ENCODE data around the gene IYD. TPM values are rescaled to one million over a fixed set of nuclear protein-coding genes. Genes with fewer than 3 reads are reported as not detected.

The IYD gene, protein sequence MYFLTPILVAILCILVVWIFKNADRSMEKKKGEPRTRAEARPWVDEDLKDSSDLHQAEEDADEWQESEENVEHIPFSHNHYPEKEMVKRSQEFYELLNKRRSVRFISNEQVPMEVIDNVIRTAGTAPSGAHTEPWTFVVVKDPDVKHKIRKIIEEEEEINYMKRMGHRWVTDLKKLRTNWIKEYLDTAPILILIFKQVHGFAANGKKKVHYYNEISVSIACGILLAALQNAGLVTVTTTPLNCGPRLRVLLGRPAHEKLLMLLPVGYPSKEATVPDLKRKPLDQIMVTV
- 0.03 TPM in 1 of 2 replicates, not detected in the other for total RNA-seq (2014; rRNA removed; shearing (Covaris generic); ENCODE audit: low replicate concordance)

DNA sequence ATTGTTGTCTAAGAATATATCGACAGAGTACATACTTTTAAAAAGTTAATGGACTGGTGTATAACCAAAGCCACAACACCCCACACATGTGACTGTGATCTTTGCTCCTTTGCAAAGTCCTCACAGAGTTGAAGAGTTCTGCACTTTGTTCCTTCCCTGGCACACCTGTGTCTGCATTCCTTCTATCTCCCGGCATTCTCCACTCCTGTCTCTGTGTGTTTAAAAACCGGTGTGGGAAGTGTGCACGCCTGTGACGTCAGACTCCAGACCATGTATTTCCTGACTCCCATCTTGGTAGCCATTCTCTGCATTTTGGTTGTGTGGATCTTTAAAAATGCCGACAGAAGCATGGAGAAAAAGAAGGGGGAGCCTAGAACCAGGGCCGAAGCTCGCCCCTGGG lies at the start of gene IYD:
TSS of gene IYD (plus strand) at position 251 of the 400 bp plus-strand sequence. CDS start at position 271, 20 bp downstream.
- Histone ChIP-seq H3K4me3 (no peak within 1 kb of the TSS), H3K27me3 (no peaks in the 10 kb centered on the region), H3K9me3 (no peaks in the 10 kb centered on the region), H3K36me3 (no peaks in the 10 kb centered on the region)
- no peak for DNase-seq

DNA sequence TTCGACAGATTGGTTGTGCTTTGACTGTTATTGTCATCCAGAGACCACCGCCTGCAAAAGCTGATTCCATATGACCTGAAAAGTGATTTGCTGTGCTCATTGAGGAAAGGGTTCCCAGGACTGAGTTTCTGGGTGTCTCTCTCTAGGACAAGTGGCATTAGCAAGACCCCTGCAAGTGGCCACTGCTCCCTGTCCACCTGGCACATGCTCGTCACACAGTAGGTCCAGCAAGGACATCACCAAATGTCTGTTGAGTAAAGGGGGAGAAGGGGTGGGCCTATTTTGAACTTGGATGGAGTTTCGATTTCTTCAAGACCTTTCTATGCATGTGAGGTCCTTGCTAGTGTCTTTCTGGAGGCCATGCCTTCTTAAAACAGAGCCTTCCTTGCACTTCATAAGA lies 48.9 kb upstream of the IYD start:
- no peak for DNase-seq
- no peaks in the 10 kb centered on the region for H3K36me3 ChIP-seq
- H3K4me3 ChIP-seq: no peak overlapping the region
- H3K27me3 ChIP-seq: no peaks in the 10 kb centered on the region
- H3K9me3 ChIP-seq: no peaks in the 10 kb centered on the region

DNA sequence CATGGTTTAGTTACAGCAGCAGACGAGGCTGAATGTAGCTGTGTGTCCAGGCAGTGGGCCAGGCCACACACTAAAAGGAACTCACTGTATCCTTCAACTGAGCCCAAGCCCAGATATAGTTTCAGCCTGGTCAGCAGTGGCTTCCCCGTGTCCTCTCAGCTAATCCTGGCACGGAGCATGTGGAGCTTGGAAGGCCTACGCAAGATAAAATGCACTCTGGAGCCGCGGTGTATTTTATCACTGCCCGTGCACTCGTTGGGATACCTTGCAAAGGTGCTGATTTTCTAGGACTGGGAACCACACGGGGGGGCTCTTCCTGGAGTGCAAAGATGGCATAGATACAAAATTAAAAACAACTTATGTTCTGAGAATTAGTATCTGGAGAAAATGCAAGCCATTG lies 48.4 kb upstream of the IYD start:
- Histone ChIP-seq H3K4me3 (no peak overlapping the region), H3K9me3 (no peaks in the 10 kb centered on the region), H3K27me3 (no peaks in the 10 kb centered on the region), H3K36me3 (no peaks in the 10 kb centered on the region)
- DNase-seq: peak; percentile 13

DNA sequence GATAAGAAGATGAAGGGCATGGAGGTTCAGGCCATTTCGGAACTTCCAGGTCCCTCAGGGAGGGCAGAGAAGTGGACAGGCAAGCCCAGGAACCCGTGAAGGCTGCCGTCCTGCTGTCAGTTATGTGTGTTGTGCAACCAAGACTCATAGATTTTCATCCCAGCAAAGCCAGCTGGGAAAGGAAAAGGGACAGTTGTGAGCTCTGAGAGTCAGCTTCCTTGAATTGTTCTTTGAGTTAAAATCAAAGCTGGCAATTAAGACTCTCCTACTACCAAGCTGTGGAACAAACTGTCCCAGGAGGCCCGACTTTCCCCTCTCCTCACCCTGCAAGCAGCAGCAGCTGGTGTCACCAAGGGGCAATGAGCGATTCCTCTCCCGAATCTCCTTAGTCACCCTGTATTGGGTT lies 46.3 kb upstream of the IYD start:
- Histone ChIP-seq H3K36me3 (no peaks in the 10 kb centered on the region), H3K9me3 (no peaks in the 10 kb centered on the region), H3K27me3 (no peaks in the 10 kb centered on the region), H3K4me3 (no peak overlapping the region)
- no peak for DNase-seq

DNA sequence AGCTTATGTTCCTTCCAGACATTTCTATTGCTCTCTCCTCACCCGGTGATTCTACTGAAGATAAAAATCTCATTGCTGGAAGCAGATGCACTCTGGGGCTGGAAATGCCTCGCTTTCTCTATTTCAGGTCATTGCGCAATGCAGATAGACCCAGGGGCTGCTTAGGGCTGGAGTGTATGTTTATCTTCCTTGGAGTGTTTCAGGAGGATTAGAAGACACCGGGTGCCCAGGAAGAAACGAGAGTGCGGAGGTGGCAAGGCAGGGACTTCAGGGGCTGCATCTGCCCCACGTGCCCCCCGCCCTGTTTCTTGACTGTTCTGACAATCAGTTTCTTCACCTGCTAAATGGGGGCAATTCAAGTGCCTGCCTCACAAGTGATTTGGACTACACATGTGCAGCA lies 45.6 kb upstream of the IYD start:
- no peaks in the 10 kb centered on the region for H3K27me3 ChIP-seq
- no peaks in the 10 kb centered on the region for H3K36me3 ChIP-seq
- DNase-seq: no peak
- no peak overlapping the region for H3K4me3 ChIP-seq
- H3K9me3 ChIP-seq: no peaks in the 10 kb centered on the region

DNA sequence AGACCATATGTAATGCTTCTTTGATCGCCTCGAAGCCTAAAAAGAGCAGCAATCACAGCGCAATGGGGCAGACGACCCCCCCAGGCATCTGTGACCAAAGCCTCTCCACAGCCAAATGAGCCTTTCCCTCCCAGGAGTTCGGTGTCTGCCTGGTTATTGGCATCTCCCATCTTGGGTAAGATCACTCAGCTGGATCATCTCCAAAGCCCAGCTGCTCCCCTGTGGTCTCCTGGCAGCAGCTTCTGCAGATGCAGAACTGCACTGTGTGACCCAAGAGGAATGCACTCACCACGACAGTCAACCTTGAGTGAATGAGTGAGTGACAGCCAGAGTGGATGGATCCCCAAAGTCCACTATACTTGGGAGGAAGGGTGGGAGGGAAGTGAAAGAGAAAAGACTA lies 44.8 kb upstream of the IYD start:
- peak; percentile 72 for DNase-seq
- Histone ChIP-seq H3K9me3 (no peaks in the 10 kb centered on the region), H3K36me3 (no peaks in the 10 kb centered on the region), H3K27me3 (no peaks in the 10 kb centered on the region), H3K4me3 (no peak overlapping the region)

DNA sequence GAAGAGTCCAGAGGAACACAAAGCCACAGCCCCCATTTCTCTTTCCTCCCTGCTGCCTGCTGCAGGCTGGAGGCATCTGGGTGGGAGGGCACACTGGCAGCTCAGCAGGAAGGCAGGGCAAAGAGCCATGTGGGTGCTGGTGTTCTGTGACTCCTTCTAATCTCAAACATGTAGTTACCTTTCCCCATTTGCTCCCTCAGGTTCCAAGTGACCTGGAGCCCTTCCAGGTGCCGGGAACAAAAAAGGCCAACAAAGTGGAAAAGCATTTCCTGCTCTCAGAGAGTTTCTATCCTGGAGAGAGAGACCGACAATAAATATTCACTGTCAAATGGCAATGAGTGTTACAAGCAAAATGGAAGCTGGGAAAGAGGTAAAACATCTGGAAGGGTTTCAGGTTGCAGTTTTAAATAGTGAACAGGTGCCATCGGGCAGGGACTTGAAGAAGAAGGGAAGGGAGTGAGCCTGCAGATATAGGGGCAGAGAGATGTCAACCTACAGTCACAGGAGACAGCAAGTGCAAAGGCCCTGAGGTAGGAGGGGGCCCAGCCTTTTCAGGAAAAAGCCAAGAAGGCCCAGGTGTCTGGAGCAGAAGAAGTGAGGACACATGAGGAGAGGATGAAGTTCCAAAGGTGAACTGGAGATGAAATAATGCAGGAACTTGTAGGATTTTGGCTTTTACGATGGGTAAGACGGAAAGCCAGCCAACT lies 43.6 kb upstream of the IYD start:
- H3K27me3 ChIP-seq: no peaks in the 10 kb centered on the region
- no peak overlapping the region for H3K4me3 ChIP-seq
- peak; percentile 50 for DNase-seq
- no peaks in the 10 kb centered on the region for H3K36me3 ChIP-seq
- H3K9me3 ChIP-seq: no peaks in the 10 kb centered on the region

DNA sequence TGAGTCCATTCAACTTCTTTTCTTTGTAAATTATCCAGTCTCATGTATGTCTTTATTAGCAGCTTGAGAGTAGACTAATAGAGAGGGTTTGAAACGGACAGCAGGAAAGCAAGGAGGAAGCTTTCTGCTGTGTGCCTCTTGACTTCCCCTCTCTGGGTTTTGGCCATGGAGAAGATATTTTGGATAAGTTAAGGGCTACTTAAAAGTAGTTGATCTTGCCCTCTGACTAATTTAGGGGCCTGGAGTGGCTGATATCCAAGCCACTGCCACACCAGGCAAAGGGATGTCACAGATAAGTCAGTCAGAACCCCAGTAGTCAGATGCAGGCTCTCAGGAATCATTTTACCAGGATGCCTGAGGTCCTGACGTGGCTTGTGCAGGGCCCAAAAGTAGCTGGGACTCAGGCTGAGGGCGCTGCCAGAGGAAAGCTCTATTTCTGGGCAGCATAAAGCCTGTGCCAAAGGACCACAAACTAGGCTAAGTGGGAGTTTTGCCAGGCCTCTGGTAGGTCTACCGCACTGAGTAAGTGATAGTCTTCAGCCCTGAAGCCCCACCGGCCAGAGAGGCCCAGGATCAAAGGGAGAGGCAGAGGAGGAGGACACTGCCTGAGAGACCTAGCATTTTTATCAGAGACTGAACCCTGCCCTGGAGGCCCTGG lies 41.6 kb upstream of the IYD start:
- H3K9me3 ChIP-seq: no peaks in the 10 kb centered on the region
- no peaks in the 10 kb centered on the region for H3K27me3 ChIP-seq
- H3K4me3 ChIP-seq: no peak overlapping the region
- DNase-seq: peak; percentile 83
- H3K36me3 ChIP-seq: no peaks in the 10 kb centered on the region

DNA sequence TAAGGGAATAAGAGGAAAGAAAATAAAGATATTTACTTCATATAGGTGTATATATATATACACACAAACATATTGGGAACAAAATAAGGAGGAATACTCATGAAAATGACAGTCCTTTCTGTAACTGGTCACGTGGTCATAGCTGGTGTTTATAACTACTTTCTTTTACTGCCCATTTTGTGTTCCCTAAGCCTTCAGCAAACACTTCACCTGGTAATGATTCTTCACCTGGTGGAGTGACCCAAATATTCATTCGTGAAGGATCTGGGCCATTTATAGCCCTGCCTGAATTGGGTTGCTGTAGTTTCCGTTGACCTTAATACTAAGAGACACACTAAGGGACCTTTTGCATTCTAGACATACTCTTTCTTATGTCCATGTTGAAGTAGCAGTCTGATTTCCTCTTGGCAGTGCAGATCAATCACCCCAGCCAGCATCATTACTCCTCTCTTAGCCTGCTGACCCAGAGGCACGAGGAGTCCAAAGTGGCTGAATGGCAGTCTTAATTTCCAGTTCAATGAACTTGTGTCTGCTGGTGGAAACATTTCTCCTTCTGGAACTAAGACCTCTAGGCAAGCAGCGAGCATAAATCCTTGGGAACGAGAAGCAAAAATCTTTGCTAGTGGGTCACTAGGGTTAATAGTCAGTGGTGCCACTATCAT lies 39.9 kb upstream of the IYD start:
- Histone ChIP-seq H3K9me3 (no peaks in the 10 kb centered on the region), H3K4me3 (no peak overlapping the region), H3K27me3 (no peaks in the 10 kb centered on the region), H3K36me3 (no peaks in the 10 kb centered on the region)
- DNase-seq: no peak

DNA sequence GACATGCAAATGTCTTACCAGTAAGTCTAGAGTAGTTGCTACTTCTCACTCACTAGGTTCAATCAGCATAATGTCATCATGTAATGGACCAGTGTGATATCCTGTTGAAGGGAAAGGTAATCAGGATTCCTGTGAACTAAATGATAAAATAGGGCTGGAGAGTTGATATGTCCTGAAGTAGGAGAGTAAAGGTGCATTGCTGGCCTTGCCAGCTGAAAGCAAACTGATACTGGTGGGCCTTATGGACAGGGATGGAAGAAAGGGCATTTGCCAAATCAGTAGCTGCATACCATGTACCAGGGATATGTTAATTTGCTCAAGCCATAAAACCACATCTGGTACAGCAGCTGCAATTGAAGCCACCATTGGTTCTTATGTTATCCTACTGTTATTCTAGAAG lies 37.5 kb upstream of the IYD start:
- no peak overlapping the region for H3K4me3 ChIP-seq
- H3K27me3 ChIP-seq: no peaks in the 10 kb centered on the region
- DNase-seq: no peak
- H3K9me3 ChIP-seq: no peaks in the 10 kb centered on the region
- no peaks in the 10 kb centered on the region for H3K36me3 ChIP-seq

DNA sequence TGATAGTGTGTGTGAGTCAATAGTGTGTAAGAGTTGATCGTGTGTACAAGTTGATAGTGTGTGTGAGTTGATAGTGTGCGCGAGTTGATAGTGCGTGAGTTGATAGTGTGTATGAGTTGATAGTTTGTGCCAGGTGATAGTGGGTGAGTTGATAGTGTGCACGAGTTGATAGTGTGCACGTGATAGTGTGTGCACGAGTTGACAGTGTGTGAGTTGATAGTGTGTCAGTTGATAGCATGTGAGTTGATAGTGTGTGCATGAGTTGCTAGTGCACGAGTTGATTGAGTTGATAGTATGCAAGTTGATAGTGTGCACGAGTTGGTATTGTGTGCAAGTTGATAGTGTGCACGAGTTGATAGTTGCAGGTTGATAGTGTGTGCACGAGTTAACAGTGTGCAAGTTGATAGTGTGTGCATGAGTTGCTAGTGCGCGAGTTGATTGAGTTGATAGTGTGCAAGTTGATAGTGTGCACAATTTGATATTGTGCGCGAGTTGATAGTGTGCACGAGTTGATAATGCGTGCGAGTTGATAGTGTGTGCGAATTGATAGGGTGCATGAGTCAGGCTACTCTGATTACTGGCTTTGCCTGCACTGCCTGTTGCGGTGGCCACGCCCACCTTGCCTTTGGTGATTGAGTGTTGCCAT lies 35.8 kb upstream of the IYD start:
- Histone ChIP-seq H3K27me3 (no peaks in the 10 kb centered on the region), H3K9me3 (no peaks in the 10 kb centered on the region), H3K36me3 (no peaks in the 10 kb centered on the region), H3K4me3 (no peak overlapping the region)
- no peak for DNase-seq

DNA sequence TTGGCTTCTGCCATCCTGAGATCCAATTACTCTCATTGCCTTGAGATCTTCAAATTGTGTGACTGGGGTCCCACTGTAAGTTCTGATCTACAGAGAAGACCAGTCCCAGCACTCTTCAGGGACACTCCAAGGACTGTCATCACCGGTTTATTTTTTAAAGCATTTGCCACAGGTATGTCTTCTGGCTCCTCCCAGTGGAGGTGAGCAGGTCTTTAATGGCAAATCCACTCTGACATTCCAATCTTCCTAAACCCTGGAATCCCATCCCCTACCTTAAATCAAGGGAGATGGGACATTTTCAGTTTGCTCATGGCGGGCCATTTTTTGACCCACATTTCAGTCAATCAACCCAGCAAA lies 35.2 kb upstream of the IYD start:
- H3K9me3 ChIP-seq: no peaks in the 10 kb centered on the region
- no peak overlapping the region for H3K4me3 ChIP-seq
- H3K36me3 ChIP-seq: no peaks in the 10 kb centered on the region
- DNase-seq: no peak
- H3K27me3 ChIP-seq: no peaks in the 10 kb centered on the region

DNA sequence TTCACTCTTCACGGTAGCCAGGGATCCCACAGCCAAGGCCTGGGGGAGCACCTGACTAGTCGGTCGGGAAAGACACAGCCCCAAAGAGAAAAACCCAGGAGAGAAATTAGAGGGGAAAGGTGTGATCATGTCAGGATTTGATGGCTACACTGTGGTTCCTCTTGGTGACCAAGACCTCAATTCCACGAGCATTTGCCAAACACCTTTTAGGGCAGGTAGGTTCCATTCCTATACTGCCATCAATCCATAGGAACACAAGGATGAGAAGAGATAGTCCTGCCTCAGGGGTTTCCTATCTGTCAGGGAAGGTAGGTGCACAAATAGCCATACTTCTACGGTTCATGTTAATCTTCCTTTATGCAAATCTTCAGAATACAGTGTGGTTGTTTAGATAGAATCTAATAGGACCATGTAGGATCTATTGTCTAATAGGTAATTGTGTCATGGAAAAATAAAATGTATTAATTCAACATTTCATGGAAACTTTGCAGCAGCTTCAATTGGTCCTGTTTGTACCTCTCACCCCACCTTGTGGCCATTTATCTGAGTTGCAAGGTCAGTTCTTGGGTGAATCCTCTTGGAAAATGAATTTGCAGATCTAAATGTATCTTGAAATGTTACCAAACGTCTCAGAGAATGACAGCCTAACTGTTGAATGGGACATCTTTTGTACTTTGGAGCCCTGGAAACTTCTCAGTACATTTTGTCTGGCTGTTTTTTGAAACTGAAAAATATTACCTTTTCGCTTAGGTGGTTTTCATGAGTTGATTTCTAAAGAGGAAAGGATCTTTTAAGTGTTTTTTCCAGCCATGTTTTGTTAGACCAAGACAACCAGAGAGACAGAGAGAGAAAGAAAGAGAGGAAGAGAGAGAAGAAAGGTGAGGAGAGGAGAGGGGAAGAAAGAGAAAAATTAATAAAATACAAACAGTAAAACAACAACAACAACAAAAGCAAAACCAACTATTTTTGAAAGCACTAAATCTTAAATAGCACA lies 33.7 kb upstream of the IYD start:
- Histone ChIP-seq H3K4me3 (no peak overlapping the region), H3K36me3 (no peaks in the 10 kb centered on the region), H3K27me3 (no peaks in the 10 kb centered on the region), H3K9me3 (no peaks in the 10 kb centered on the region)
- peak; percentile 37 for DNase-seq

DNA sequence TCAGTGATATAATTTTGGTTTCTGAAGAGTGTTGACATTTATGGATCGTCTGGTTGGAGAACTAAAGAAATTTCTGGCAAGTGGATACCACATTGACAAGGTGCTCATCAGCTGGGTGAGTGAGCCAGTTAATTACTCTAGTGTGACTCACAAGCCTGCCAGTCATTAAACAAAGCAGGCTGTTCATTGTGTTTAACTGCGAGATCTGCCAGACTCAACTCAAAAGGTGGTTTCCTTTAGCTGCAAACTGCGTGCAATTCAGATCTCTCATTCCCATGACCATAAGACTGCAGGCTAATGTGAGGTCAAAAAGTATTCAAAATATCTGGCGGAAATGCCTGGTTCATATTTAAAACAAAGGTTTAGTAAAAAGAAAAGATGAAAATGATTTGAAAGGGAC lies 32.5 kb upstream of the IYD start:
- Histone ChIP-seq H3K27me3 (no peaks in the 10 kb centered on the region), H3K9me3 (no peaks in the 10 kb centered on the region), H3K36me3 (no peaks in the 10 kb centered on the region), H3K4me3 (no peak overlapping the region)
- peak; percentile 34 for DNase-seq

DNA sequence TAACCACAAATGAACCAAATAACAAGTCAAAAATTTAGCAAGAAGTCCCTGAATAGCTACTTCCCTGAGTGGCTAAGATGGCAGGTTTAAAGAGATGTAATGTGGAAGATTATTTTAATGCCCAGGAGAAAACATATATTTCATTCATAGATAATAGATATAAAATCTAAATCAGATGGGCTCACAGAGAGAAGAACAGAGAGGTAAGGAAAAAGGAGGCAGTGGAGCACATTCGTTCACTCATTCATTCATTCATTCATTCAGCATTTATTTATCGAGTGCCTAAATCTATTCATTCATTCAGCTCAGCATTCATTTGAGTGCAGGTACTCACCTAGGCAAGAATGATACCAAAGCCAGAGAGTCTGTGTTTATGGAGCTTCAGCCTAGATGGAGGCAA lies 32.1 kb upstream of the IYD start:
- H3K36me3 ChIP-seq: no peaks in the 10 kb centered on the region
- no peaks in the 10 kb centered on the region for H3K9me3 ChIP-seq
- H3K27me3 ChIP-seq: no peaks in the 10 kb centered on the region
- H3K4me3 ChIP-seq: no peak overlapping the region
- no peak for DNase-seq

DNA sequence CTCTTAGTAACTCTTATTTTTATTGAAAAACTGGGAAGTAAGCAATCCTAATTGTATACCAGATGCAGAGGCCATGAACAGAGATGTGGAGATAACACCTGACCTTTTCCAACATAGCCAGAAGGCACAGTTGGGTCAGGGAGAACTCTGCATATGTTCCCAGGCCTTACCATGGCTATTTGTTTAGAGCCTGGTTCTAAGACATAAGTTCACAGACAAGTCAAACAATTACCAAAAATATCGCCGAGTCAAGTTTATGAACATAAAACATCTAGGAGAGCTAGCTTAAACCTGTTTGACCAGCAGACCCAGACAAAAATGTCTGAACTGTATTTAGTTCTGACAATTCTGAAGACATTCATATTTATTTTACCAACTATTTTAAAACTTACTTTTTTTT lies 26.7 kb upstream of the IYD start:
- no peak overlapping the region for H3K4me3 ChIP-seq
- no peaks in the 10 kb centered on the region for H3K36me3 ChIP-seq

More for the DNA sequence above, 26.7 kb upstream of the IYD start:
- 0 out of 2 replicates have a peak, but pooled peaks cover 1% of the 10 kb centered on the region for H3K9me3 ChIP-seq
- no peaks in the 10 kb centered on the region for H3K27me3 ChIP-seq
- no peak for DNase-seq

Measured in MG63 (cell line).